Inflammatory macrophage (primary cell): ENCODE data around the gene CHI3L1.

ENCODE experiments used
- DNase-seq, 2 donors: peaks; one replicate each; pipeline ENCODE4 v3.0.0-alpha.2; 2020 to 2022

Gene CHI3L1

DNA sequence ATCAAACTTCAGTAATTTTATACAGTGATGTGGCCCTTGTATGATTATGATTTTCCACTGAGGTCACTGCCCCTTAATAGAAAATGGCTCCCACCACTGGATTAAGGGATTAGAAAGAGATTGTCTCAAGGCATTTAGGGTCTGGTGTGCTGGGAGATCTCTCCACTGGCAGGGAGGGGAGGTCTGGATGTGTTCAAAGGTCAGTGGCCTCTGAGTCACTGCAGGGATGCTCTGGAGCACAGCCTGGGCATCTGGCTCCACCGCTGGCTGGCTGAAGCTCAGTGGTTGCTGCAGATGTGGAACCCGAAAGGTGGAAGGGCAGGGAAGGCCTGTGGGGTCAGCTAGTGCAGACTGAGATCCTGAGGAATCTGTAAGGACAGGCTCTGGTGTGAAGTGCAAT, 18.3 kb upstream of the CHI3L1 start:
- no peak for DNase-seq

DNA sequence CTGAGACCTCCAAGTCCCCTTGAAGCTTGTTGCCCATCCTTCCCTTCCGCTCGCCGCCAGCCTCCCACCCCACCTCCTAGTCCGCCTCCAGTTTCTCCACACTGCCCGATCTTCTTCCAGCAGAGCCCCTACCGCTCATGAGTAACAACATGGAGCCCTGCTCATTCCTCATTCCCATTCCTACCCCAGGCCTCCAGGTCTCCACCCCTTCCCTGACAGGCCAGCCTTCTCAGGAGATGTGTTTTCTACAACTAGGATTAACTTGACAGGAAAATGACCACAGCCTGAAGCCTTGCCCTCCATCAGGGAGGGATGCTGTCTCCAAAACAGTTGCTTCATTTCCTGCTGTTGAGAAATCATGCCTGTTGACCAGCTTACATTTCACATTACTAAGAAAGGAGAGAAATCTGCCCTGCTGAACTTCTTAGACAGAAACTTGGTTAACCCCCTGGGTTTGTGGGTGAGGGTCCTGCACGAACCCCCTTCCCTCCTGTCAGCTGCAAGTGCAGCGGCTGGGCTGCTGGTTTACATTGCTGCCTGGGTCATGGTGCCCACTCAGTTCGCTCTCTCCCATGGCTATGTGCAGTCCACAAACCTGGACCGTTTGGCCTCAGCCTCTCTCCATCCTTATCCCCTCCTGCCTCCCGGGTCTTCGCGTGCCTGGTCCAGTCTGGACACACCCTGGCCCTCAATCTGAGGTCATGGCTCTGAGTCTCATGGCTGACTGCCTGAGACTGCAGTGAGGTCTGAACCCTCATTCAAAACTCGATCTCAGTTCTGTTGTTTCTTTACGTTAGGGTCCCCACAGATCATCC, 16.1 kb upstream of the CHI3L1 start:
- DNase-seq, result peak; percentile 85 to 88

DNA sequence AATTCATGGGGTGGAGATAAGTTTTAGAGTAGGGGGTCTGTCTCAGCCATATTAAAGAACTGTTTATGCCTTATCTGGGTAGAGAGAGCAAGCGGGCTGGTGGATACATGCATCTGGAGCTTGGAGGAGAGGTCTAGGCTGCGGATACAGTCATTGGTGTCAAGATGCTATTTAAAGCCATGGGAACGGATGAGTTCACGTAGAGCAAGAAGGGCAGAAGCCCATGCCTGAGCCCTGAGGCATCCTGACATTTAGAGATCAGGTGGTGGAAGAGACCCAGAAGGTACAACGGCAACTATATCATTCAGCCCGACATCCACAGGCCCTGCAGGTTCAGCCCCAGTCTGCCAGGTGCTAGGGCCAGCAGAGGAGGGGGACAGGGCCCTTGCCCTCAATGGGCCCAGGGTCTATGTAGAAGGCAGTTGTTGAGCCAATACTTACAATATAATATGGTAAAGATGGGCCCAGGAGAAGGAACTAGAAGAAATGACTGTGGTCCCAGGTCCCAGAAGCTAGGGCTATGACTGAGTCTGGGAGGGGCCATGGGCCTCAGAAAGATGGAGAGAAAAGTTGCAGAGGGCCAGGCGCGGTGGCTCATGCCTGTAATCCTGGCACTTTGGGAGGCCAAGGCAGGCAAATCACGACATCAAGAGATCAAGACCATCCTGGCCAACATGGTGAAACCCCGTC, 15.2 kb upstream of the CHI3L1 start:
- no peak for DNase-seq

DNA sequence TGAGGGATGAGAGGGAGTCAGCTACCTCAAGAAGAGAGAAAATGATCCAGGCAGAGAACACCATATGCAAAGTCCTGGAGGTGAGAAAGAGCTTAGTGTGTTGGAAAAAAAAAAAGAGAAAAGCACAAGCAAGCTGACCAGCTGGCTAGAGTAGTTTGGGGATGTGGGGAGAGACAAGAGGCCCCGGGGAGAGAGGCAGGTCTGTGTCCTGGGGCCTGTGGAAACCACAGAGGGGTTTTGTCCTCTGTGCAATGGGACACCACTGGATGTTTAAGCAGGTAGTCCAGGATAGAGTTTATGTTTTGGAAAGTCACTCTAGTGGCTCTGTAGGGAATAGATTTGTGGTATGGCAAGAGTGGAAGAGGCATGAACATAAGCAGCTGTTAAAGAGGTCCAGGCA, 14.4 kb upstream of the CHI3L1 start:
- DNase-seq, result no peak

DNA sequence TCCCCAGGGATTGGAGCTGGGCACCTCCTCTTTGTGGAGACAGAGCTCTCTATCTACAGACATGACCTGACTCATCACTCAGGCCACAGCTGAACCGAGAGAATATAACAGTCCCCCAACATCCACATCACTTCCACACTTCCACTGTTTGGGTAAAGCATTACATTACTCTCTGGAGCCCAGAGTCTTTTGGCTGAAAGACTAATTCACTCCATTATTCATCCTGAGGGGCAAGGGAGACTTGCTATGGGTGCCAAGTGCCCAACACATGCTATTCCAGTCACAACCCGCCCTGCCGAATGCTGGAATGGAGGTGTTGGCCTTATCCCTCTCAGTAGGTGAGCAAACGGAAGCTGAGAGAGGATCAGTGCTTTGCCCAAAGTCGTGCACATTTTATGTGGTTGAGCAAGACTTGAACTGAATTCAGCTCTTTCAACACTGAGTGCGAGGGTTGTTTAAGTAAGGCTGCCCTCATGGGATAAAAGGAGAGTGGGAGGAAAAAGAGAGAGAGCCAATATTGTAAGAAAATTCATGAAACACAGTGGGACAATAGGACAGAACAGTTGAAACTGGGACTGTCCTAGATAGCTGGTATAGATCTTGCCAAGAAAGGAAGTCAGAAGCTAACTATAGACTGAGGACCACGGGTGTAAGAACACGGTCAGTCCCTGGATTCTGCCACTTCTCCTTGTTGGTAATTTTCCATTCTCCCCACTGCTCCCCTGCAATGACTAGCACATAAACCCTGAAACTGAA, 13.5 kb upstream of the CHI3L1 start:
- peak; percentile 86 to 87 for DNase-seq

DNA sequence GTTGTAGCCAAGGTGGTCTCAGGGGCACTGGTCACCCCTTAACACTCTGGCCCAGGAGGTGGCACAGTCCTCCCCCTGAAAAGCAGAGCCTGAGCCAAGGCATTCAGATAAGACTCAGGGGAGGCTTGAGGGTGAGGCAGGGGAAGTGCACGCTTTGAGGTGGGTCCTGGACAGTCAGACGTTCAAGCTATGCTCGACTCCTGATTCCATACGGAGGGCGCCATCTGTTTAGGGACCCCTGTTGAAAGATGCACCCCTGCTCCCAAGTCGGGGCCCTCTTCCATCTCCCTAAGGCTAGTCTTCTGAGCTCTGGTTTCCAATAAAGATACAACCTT, 12.9 kb upstream of the CHI3L1 start:
- DNase-seq, result no peak

DNA sequence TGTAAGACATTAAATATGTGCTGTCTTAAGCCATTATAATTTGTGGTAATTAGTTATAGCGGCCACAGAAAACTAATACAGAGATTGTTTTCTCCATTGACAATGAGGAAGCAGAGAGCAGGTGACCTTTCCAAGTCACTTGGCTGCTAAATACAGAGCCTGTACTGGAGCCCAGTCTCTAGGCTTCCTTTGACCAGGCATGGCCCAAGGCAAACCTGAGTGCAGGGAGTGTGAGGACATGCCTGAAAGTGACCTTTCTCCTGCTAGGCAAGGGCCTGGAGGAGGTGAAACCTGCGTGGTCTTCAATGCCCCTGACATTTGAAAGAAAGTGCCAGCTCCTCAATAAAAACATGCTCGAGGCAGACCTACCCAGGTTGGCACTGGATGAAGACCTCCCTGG, 12.5 kb upstream of the CHI3L1 start:
- no peak for DNase-seq

DNA sequence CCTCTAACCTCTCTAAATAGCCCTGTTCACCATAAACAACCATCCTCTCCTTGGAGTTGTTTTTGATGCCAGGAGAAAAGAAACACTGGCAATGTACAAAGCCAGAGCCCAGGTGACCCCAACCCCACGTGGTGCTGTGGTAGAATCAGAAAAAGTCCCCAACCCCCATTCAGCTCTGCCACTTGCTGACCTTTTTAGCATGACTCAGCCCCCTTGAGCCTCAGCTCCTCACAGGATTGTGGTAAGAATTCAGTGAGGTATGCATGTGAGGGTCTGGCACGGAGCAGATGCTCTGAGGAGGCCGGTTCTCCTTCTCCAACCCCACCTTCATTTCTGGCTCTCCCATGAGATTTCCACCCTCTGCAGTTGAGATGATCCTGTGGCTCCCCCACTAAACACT, 11.1 kb upstream of the CHI3L1 start:
- DNase-seq, result no peak

DNA sequence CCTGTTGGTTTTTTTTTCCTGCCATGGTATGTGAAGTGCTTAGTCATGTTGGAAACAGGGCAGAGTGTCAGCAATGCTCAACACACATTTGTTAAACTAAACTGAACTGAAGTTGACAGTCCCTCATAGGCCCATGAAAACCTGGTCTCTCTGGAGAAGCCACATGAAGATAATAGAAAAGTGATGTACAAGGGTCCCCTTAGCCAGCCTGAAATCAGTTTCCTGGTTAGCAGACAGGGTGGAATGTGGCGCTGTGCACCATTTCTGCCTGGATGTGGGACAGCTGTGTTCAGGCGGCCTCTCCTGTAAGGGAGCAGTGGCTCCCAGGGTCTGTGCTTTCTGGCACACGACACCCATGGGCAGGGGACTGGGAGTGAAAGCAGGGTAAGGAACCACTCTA, 9.9 kb upstream of the CHI3L1 start:
- no peak for DNase-seq

DNA sequence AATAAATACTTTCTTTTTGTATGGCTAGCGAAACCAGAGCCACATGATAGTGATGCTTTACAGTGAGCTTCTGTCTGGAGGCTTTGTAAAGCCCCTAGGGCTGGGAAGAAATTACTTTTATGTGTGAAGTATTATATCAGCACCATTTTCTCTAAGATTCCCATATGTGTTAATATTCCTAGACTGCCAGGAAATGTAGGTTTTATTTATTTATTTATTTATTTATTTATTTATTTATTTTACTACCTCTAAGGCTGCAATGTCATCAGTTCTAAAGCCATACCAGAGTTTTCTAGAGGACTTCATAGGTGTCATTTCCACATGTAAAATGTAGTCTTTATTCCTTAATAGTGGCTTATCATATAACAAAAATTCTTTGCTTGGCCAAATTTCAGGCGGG, 4.4 kb upstream of the CHI3L1 start:
- no peak for DNase-seq

DNA sequence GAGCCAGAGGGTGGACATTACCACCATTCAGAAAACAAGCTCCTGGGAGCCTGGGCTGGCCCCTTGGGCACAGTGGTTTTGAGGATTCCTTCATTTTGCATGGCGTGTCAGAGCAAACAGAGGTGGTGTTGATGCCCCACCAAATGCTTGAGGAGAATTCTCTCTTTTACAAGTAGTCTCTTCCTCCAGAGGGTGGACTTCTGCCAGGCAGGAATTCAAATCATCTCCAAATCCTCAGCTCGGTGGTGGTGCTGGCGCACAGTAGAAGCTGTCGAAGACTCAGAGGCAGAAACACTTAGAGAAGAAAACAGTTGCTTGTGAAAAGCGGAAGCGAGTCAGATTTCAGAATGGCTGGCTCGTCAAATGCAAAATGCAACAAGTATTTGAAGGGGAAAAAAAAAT, 3.4 kb upstream of the CHI3L1 start:
- no peak for DNase-seq

DNA sequence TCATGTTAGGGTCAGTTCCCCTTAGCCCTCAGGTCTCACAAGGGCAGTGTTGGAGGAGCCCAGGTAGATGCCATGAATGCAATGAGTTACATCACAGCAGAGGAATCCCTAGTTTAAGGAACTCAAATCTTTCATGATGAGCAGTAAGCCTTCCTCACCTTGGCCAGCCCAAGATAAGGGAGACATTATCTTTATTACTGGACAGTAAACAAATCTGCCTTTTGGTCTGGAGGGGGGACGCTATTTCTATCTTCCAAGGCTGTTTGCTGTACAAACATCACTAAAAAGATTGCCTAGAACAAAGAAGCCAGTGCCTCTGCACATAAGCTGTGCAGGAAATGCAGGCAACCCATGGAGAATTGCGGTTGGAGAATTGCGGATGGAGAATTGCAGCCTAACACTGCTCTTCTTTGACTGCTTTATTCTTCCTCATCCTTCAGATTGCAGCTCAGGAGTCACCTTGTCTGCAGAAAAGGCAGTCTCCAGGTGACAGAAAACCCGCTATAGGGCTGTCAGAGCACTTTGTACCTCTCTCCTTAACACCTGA, 2.3 kb upstream of the CHI3L1 start:
- DNase-seq, result no peak

DNA sequence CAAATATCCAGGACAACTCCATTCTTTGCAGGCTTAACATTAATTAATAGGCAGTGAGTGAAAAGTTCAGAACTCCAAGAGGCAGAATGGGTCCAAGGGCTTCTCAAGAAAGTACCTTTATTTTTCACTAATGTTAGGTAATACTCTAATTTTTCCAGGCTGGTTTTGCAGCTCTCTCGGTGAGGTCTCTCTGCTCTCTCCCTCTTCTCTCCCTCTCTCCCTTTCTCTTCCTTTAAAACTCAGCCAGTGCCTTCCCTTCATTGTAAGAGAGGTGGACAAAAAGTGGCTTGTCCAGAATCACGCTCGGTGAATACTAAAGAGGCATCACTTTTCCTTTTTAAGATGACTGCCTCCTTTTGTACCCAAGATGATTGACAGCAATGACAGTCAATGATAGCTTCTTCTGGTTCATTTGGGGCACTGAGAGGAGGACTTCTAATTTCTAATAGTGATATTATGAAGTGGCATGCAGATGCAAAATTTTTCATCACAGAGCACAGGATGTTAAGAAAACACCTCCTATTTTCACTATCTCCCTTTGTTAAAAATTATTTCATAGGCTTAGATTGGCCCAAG, 1.3 kb upstream of the CHI3L1 start:
- no peak for DNase-seq

DNA sequence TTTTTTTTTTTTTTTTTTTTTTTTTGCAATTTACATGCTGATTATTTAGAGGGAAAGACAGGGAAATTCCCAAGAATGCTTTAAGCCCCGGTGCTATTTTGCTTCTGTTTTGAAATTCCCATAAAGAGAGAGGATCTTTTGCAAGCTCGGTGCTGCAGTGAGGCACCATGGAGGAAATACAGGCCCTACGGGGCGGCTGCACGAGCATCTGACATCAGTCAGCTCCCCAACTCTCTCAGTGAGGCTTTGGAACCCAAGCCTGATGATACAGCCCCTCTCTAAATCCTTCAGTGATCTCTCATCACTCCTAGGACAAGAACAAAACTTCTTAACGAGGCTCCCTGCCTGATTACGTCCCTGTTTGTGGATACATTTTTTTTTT, 791 bp upstream of the CHI3L1 start:
- DNase-seq, result peak; percentile 60 to 84

DNA sequence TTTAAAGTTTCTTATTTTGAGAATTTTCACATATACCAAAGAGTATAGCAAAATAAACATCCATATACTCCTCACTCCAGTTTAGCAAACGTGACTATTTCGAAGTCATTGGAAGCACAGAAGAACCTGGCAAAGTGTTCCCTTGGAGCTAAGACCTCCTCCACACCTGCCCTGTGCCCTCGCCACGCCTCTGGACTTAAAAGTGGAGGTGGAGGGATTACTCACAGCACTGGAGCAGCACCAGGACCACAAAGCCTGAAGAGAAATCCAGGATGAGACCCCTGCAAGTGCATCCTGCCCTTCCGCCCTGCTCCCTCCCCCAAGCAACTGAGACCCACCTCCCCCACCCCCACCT, 436 bp downstream of the CHI3L1 start:
- no peak for DNase-seq

DNA sequence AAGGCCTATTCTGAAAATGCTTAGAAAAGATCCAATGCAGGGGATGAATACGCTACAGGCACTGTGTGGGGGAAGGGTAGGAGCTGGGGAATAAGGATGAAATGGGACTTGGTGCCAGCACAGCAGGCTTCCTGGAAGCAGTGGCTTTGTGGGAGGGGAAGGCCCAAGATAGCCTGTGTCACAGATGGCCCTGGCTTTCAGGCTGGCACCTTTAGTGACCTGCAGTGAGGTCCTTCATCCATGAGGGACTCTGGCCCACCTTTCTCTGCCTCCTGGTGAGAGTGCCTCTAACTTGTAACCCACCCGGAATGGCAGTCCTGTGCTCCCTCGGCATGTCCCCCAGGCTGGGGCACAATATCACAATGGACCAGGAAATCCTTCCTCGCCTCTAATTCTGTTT, 919 bp downstream of the CHI3L1 start:
- DNase-seq, result no peak

DNA sequence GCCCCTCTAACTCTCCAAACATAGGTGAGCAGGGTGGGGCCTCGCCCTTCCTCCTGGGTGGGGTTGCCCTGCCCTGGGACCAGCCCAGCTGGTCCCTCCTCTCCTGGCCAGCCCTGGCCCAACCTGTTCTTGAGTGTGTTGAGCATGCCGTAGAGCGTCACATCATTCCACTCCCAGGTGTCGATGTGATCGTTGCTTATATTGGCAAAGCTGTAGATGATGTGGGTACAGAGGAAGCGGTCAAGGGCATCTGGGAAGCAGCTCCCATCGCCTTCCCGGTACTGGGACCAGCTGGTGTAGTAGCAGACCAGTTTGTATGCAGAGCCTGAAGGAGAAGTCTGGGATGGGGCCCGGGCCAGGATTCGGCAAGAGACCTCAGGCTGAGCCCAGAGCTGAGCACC, 1.4 kb downstream of the CHI3L1 start:
- DNase-seq, result no peak

DNA sequence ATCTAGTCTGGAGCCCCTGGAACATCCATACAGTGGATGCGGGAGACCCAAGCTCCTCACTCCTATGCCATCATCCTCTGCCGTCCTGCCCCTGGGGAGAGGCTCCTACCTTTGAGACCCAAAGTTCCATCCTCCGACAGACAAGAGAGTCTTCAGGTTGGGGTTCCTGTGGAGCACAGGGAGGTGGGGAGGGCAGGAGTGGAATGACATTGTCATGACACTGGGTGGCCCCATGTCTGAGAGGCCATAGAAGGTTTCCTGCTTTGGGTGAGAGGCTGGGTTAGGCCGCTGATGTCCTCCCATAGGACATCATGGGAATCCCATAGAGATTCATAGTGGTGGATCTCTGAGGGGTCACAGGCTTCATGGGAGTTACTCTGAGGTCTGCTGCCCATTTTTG, 2.0 kb downstream of the CHI3L1 start:
- no peak for DNase-seq

DNA sequence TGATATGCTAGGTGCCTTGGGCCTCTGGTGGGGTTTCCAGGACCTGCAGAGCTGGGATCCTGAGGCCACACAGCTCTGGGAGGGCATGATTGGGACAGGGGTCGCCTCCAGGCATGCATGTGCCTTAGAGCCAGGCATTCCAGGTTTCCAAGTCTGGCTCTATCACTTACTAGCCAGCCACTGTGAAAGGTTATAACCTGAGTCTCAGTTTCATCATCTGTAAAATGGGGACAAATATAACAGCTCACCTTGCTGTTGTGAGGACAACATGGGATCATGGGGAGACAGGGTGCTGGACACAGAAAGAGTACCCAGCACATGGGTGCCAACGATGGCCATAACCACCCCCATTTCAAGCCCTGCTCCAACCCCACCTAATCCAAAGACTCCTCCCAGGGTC, 2.7 kb downstream of the CHI3L1 start:
- DNase-seq, result no peak

DNA sequence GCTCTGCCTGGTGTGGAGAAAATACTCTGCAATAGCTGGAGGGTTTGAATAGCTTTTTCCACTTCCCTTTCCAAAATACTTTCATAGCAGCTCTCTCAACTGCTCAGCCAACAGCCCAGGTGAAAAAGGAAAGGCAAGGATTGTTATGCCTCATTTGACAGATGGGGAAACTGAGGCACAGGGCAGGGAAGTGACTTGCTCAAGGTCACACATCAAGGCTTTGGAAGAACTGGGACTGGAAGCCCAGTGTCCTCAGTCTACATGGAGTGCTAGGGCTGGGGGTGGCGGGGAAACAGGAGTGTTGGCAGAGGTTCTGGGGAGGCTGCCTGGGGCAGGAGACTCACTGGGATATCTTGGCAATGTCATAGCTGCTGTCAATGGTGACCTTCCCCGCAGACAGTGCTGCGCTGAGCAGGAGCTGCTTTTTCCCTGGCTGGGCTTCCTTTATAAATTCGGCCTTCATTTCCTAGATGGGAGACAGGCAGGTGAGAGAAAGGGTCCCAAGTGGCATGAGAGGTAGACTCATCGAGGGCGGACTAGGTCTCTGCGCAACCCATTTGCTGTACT, 4.0 kb downstream of the CHI3L1 start:
- no peak for DNase-seq

DNA sequence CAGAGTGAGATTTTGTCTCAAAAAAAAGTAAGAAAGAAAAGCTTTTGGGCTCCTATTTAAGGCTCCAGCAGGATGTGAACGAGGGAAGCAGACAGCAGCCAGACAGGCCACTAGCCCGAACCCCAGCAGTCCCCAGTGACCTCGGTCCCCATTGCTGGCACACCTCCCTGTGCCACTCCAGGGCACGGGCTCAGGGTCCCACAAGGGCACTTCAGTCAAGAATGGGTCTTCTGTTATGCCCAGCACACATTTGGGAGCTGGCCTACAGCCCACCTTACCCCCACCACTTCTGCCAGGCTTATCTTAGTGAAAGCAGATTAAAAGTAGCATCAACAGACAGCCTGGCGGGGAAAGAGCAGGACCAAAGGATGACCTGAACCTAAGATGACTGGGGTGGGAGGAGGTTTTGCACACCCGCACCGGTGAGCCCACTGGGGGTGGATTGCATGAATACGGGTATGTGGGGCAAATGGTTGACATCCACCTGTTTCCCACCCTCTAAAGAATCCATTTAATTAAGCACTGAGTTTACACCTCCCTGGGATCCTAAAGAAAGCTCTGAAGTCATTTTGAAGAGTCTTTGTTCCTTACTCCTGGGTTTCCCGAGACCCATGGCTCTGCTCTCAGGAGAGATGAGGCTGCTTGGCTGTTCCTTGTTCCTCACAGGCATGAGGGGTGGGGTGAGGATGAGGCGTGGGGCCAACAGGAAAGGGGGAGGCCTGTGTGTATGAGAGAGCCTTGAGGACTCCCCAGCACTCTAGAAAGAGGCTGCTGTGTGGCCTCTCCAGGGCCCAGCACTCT, 4.7 kb downstream of the CHI3L1 start:
- DNase-seq, result no peak
